Chondrocyte (in vitro differentiated cells): ENCODE data around the gene KCNK10. TPM values are rescaled to one million over a fixed set of nuclear protein-coding genes. Genes with fewer than 3 reads are reported as not detected.

Experiments
- DNase-seq: peaks from one replicate; pipeline ENCODE4 v3.0.0; 2021; ENCODE audit warnings: mixed read lengths, low spot score
- H3K27ac Mint-ChIP-seq: one replicate; pipeline ENCODE4 v1.8.0; 2021; ENCODE audit warnings: mild to moderate bottlenecking, moderate library complexity, mixed read lengths; ENCODE audit not compliant: unreplicated experiment
- H3K27me3 Mint-ChIP-seq: 2 replicates; pipeline ENCODE4 v1.8.0; 2021; ENCODE audit warnings: low read depth, mixed read lengths
- H3K36me3 Mint-ChIP-seq: 2 replicates; pipeline ENCODE4 v1.8.0; 2021; ENCODE audit warnings: low read depth, mixed read lengths
- H3K4me1 Mint-ChIP-seq: 2 replicates; pipeline ENCODE4 v1.8.0; 2021; ENCODE audit warnings: low read depth, mild to moderate bottlenecking, mixed read lengths
- H3K4me3 Mint-ChIP-seq: one replicate; pipeline ENCODE4 v1.8.0; 2021; ENCODE audit warnings: mild to moderate bottlenecking, moderate library complexity, mixed read lengths; ENCODE audit not compliant: unreplicated experiment
- H3K9me3 Mint-ChIP-seq: 2 replicates; pipeline ENCODE4 v1.8.0; 2021; ENCODE audit warnings: low read depth, mixed read lengths
- CTCF ChIP-seq: fragments of 200-600 bp; sonication (generic); IDR thresholded peaks from 2 replicates; pipeline ENCODE4 v1.5.0; 2021; ENCODE audit warnings: antibody characterized with exemption, mild to moderate bottlenecking, moderate library complexity
- total RNA-seq: library from RNA; stranded (reverse); gene quantifications from 3 replicates; pipeline ENCODE4 v1.2.1, GENCODE V29; 2021

The KCNK10 gene
- total RNA-seq, 1 donor from 2014 or later, result not detected

GRCh38 chr14:88154926-88155325 lies 168.1 kb downstream of the KCNK10 start:
- peaks cover 5% of the 10 kb centered on the region for H3K9me3 Mint-ChIP-seq
- no peaks in the 10 kb centered on the region for H3K4me1 Mint-ChIP-seq
- H3K36me3 Mint-ChIP-seq, result no peaks in the 10 kb centered on the region
- H3K27ac Mint-ChIP-seq, result no peak overlapping the region
- DNase-seq, result no peak
- H3K4me3 Mint-ChIP-seq, result no peak overlapping the region
- TF ChIP-seq CTCF, result no peak
- H3K27me3 Mint-ChIP-seq, result no peaks in the 10 kb centered on the region

DNA sequence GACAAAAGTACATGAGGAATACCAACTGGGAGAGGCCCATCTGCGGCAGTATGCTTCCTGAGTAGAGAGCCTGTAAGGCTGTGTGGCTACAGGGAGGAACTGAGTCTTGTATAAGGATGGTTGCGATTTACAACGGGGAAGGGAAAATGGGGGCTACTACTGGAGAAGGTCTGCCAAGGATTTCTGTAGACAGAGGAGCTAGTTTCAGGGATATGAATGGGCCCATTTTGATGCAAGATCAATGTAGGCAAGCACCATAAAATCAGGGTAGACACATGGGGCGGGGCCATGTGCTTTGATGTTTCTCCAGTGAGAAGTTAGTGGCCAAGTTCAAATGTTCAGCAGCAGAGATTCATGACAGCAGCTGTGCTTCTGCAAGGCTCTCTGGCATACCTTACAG lies 168.7 kb downstream of the KCNK10 start:
- H3K4me3 Mint-ChIP-seq, result no peak overlapping the region
- no peaks in the 10 kb centered on the region for H3K36me3 Mint-ChIP-seq
- H3K4me1 Mint-ChIP-seq, result no peaks in the 10 kb centered on the region
- no peak overlapping the region for H3K27ac Mint-ChIP-seq
- H3K27me3 Mint-ChIP-seq, result no peaks in the 10 kb centered on the region
- no peak for TF ChIP-seq CTCF
- peaks cover 5% of the 10 kb centered on the region for H3K9me3 Mint-ChIP-seq
- no peak for DNase-seq

DNA sequence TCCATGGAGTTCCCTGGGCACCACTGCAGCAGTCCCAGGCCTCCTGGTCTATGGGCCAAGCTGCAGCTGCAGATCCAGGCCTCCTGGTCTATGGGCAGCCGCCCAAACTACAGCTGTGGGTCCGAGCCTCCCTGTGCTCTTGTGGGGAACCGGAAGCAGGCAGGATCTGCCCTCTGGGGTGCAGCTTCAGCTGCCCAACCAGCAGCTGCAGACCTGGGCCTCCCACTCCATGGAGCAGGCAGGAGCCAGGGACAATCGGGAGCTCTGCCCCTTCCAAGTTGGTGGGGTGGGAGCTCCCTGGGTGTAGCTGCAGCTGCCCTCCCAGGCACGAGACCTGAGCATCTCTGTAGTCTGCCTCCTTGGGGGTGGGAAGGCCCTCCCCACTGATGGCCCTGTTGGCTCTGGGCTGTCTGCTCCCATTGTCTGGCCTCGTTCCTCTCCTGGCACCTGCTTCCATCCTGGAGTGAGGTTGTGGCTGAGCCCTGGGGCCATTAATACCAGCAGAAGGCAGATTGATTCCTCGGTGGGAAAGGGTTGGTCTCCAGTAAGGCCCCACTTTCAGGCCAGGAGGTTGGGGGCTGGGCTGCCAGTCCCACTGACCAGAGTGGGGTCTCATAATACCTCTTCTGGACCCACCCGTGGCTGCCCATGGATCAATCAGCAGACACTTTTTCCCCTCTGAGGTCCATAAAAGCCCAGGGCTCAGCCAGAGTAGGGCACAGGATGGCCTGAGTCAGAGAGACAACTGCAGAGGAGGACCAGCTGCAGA lies 176.0 kb downstream of the KCNK10 start:
- no peaks in the 10 kb centered on the region for H3K36me3 Mint-ChIP-seq
- H3K4me1 Mint-ChIP-seq, result no peaks in the 10 kb centered on the region
- H3K9me3 Mint-ChIP-seq, result peaks cover 4% of the 10 kb centered on the region
- DNase-seq, result no peak
- no peak for TF ChIP-seq CTCF
- H3K4me3 Mint-ChIP-seq, result no peak overlapping the region
- H3K27ac Mint-ChIP-seq, result no peak overlapping the region
- H3K27me3 Mint-ChIP-seq, result peaks cover 6% of the 10 kb centered on the region

DNA sequence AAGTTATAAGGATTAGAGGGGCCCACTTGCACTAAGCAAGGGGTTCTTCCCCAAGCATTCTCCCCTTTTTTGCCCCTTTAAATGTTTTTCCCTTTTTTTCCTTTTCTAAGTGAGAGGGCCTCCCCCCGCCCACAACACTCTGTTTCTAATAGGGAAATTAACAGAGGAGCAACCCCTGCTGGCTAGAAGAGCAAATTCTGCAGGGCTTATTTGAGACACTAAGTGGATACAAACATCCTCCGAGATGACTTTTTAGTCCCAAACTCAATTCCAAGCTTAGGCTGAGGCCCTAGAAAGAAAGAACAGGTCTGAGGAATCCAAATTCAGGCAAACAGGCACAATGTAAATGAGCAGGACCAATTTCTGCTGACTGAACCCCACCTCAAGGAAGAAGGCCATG lies 179.3 kb downstream of the KCNK10 start:
- H3K27me3 Mint-ChIP-seq, result peaks cover 9% of the 10 kb centered on the region
- no peak for TF ChIP-seq CTCF
- no peak overlapping the region for H3K27ac Mint-ChIP-seq
- no peaks in the 10 kb centered on the region for H3K4me1 Mint-ChIP-seq
- H3K36me3 Mint-ChIP-seq, result no peaks in the 10 kb centered on the region
- H3K9me3 Mint-ChIP-seq, result no peaks in the 10 kb centered on the region
- DNase-seq, result no peak
- no peak overlapping the region for H3K4me3 Mint-ChIP-seq

DNA sequence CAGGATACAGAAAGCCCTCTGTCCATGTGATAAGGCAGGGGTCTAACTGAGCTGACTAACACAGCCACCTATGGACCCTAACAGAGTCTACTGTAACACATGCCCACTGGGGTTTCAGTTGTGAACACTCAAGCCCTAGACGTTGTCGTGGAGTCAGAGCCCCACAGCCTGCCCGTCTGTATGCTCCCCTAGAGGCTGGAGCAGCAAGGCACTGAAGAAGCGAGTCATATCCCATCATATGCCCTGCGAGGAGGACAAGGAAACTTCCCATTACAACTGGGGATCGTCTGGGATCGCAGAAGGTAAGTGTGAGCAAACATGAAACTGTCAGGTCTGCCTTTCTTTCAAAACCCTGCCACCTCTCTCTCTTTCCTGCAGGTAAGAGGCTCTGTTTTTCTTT lies 180.1 kb downstream of the KCNK10 start:
- no peak for DNase-seq
- H3K4me3 Mint-ChIP-seq, result no peak overlapping the region
- H3K27ac Mint-ChIP-seq, result no peak overlapping the region
- no peak for TF ChIP-seq CTCF
- no peaks in the 10 kb centered on the region for H3K36me3 Mint-ChIP-seq
- H3K27me3 Mint-ChIP-seq, result peaks cover 9% of the 10 kb centered on the region
- no peaks in the 10 kb centered on the region for H3K4me1 Mint-ChIP-seq
- H3K9me3 Mint-ChIP-seq, result peaks cover 4% of the 10 kb centered on the region
